Neuron (in vitro differentiated cells): ENCODE data around the gene MICU1.
"Not testable (repeated sequence)": the region's sequence is repeated elsewhere in the genome, so short reads cannot be mapped to it uniquely, and the experiment has no call there.

Source experiments
- H2AFZ ChIP-seq: one replicate; pipeline ENCODE4 v1.6.1; 2013; ENCODE audit warnings: low read depth, mild to moderate bottlenecking, inconsistent platforms, low read length, moderate library complexity
- H3K27me3 ChIP-seq: one replicate; pipeline ENCODE4 v1.6.1; 2013; ENCODE audit warnings: low read length; ENCODE audit not compliant: insufficient read depth
- H3K36me3 ChIP-seq: one replicate; pipeline ENCODE4 v1.6.1; 2013; ENCODE audit warnings: low read length; ENCODE audit not compliant: insufficient read depth
- H3K4me1 ChIP-seq: one replicate; pipeline ENCODE4 v1.6.1; 2013; ENCODE audit warnings: low read length; ENCODE audit not compliant: insufficient read depth
- H3K4me3 ChIP-seq: 2 replicates; pipeline ENCODE4 v1.5.1; 2013; ENCODE audit warnings: mild to moderate bottlenecking, low read length, moderate library complexity
- H3K9me3 ChIP-seq: one replicate; pipeline ENCODE4 v1.6.1; 2013; ENCODE audit warnings: low read length

Gene MICU1

DNA sequence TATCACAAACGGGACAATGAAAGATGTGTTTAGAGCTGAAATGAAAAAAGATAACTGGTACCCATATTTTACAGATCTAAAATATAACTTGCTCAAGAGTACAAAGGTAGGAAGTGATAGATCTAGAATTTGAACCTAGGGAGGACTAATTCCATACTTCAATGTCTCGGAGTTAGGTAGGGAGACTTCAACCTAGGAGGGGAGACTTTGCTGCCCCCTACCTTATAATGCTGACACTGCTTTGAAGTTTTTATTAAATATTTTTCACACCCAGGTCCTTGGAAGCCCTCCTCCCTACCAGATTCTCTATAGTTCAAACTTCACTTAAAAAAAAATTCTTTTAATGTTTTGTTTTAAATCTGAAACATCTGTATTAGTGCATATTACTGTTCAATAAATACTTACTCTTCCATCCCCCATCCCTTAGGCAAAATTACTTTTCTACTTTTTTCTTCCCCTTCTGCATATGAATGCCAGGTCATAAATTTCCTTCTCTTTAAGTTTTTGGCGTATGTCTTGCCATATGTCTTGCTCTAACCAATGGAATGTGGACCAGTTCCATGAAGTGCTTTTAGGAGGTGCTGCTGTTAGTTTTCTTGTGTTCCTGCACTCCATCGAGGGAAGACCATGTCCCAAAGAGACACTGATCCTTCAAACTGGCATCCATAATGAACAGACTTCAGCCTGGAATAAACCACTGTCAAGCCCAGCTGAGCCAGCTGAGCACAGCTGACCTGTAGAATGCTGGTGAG, 57.8 kb downstream of the MICU1 start:
- peaks cover 2% of the 10 kb centered on the region for H3K9me3 ChIP-seq
- peaks cover 15% of the 10 kb centered on the region for H3K36me3 ChIP-seq
- no peaks in the 10 kb centered on the region for H3K4me1 ChIP-seq
- H3K27me3 ChIP-seq: no peaks in the 10 kb centered on the region
- no peak overlapping the region for H2AFZ ChIP-seq
- no peak overlapping the region for H3K4me3 ChIP-seq

GRCh38 chr10:72567421-72567820, 58.5 kb downstream of the MICU1 start:
- no peaks in the 10 kb centered on the region for H3K4me1 ChIP-seq
- no peaks in the 10 kb centered on the region for H3K27me3 ChIP-seq
- H3K9me3 ChIP-seq: peaks cover 2% of the 10 kb centered on the region
- no peak overlapping the region for H3K4me3 ChIP-seq
- H3K36me3 ChIP-seq: peaks cover 20% of the 10 kb centered on the region
- H2AFZ ChIP-seq: no peak overlapping the region

GRCh38 chr10:72564596-72564995, 61.3 kb downstream of the MICU1 start:
- Histone ChIP-seq H3K4me3 (no peak overlapping the region), H3K4me1 (no peaks in the 10 kb centered on the region), H2AFZ (no peak overlapping the region), H3K36me3 (peaks cover 40% of the 10 kb centered on the region), H3K9me3 (peaks cover 10% of the 10 kb centered on the region), H3K27me3 (no peaks in the 10 kb centered on the region)

- Histone ChIP-seq H3K27me3 (no peaks in the 10 kb centered on the region), H2AFZ (no peak overlapping the region), H3K9me3 (peaks cover 10% of the 10 kb centered on the region), H3K36me3 (peaks cover 40% of the 10 kb centered on the region), H3K4me3 (no peak overlapping the region), H3K4me1 (no peaks in the 10 kb centered on the region)
These were observed 62.4 kb downstream of the MICU1 start for GRCh38 chr10:72563327-72563932.

DNA sequence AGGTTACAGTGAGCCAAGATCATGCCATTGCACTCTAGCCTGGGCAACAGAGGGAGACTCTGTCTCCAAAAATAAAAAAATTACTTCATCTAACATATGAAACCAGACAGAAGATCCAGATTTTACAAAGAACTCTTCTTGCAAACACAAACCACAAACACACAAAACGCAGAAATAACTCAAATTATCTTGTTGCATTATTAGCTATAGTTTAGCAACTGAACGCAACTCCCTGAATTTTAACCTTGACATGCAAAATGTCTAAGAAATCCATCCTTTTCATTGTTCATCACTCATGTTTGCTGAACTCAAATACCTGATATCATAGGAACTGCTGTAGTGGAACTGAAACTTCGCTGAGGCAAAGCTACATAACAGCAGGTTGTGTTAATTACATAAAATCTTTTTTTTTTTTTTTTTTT, 64.1 kb downstream of the MICU1 start:
- no peaks in the 10 kb centered on the region for H3K4me1 ChIP-seq
- no peak overlapping the region for H3K4me3 ChIP-seq
- H2AFZ ChIP-seq: no peak overlapping the region
- no peaks in the 10 kb centered on the region for H3K27me3 ChIP-seq
- H3K36me3 ChIP-seq: peaks cover 46% of the 10 kb centered on the region
- H3K9me3 ChIP-seq: peaks cover 10% of the 10 kb centered on the region

GRCh38 chr10:72557362-72557761, 68.5 kb downstream of the MICU1 start:
- H3K4me1 ChIP-seq: no peaks in the 10 kb centered on the region
- peaks cover 8% of the 10 kb centered on the region for H3K9me3 ChIP-seq
- no peak overlapping the region for H2AFZ ChIP-seq
- no peak overlapping the region for H3K4me3 ChIP-seq
- H3K27me3 ChIP-seq: no peaks in the 10 kb centered on the region
- peaks cover 26% of the 10 kb centered on the region for H3K36me3 ChIP-seq

DNA sequence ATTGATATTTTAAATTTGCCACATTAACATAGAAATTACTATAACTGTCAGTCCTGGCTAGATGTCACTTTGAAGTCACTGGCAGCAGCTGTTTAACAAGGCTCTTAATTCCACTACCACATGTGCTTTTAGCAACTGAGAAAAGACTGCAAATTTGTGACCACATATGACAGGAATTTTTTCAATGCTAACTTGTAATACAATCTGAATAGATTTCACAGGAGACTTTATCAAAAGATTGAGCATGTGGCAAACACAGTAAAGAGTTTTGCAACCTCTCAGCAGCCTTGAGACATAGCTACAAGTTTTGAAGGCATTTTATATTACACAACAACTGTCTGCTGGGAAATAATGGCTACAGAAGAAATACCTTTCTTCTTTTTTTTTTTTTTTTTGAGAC, 73.0 kb downstream of the MICU1 start:
- no peaks in the 10 kb centered on the region for H3K9me3 ChIP-seq
- H2AFZ ChIP-seq: no peak overlapping the region
- H3K27me3 ChIP-seq: no peaks in the 10 kb centered on the region
- no peak overlapping the region for H3K4me3 ChIP-seq
- H3K4me1 ChIP-seq: no peaks in the 10 kb centered on the region
- peaks cover 25% of the 10 kb centered on the region for H3K36me3 ChIP-seq

GRCh38 chr10:72550239-72550638, 75.6 kb downstream of the MICU1 start:
- Histone ChIP-seq H3K9me3 (no peaks in the 10 kb centered on the region), H3K4me3 (no peak overlapping the region), H3K27me3 (no peaks in the 10 kb centered on the region), H2AFZ (no peak overlapping the region), H3K4me1 (no peaks in the 10 kb centered on the region), H3K36me3 (peaks cover 27% of the 10 kb centered on the region)

DNA sequence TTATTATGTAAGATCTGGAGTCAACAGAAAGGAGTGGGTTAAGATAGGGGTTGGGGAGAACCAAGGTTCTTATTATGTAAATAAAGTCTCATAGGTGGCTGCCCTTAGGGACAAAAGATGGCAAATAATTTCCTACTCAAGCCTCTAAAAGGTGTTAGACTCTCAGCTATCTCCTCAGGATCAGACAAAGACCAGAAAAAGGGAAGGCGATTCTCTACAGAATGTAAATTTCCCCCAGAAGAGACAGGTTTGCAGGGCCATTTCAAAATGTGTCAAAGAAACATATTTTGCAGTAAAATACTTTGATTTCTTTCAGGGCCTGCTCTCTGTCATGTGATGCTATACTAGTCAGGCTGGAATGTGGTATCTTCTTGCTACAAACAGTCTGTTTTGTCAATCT, 80.3 kb downstream of the MICU1 start:
- peaks cover 25% of the 10 kb centered on the region for H3K36me3 ChIP-seq
- H3K9me3 ChIP-seq: peaks cover 11% of the 10 kb centered on the region
- no peak overlapping the region for H3K4me3 ChIP-seq
- no peak overlapping the region for H2AFZ ChIP-seq
- no peaks in the 10 kb centered on the region for H3K4me1 ChIP-seq
- H3K27me3 ChIP-seq: no peaks in the 10 kb centered on the region

- H3K9me3 ChIP-seq: peaks cover 11% of the 10 kb centered on the region
- H2AFZ ChIP-seq, H3K4me3 ChIP-seq, H3K27me3 ChIP-seq, H3K4me1 ChIP-seq: not testable (repeated sequence)
- peaks cover 13% of the 10 kb centered on the region for H3K36me3 ChIP-seq
These were observed 82.0 kb downstream of the MICU1 start for GRCh38 chr10:72543855-72544254.

DNA sequence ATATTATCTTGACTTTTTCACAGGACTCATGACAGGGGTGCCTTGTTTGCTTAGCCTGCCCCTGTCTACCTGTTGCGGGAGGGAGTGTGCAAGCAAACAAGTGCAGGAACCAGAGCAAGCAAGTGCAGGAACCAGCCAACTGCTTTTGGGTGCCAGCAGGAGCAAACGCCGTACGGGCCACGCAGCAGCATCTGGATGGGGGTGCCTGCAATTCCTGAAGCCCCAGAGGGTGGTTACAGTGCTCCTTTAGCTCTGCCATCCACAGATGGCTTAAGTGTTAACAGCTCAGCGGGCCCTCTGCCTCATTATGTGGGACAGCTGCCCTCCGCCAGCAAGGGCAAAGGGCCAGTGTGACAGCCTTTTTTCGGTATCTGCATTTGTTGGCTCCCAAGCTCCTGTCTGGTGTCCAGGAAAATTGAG, 83.5 kb downstream of the MICU1 start:
- Histone ChIP-seq H2AFZ (no peak overlapping the region), H3K4me1 (no peaks in the 10 kb centered on the region), H3K27me3 (no peaks in the 10 kb centered on the region), H3K36me3 (peaks cover 9% of the 10 kb centered on the region), H3K4me3 (no peak overlapping the region), H3K9me3 (peaks cover 11% of the 10 kb centered on the region)

DNA sequence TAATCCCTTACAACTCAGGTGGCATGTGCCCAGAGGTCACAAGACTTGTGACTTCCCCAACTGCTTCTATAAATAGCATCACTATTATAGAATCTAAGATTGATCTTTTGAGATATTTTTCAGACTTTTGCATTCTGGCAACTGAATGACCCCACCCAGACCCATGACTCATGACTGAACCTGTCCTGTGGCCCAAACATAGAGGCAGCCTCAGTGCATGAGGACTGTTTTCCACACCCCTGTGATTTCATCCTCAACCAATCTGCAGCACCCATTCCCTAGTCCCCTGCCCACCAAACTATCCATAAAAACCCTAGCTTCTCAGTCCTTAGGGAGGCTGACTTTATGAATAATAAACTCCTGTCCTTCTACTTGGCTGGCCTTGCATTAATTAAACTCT, 84.5 kb downstream of the MICU1 start:
- H3K9me3 ChIP-seq: peaks cover 11% of the 10 kb centered on the region

DNA sequence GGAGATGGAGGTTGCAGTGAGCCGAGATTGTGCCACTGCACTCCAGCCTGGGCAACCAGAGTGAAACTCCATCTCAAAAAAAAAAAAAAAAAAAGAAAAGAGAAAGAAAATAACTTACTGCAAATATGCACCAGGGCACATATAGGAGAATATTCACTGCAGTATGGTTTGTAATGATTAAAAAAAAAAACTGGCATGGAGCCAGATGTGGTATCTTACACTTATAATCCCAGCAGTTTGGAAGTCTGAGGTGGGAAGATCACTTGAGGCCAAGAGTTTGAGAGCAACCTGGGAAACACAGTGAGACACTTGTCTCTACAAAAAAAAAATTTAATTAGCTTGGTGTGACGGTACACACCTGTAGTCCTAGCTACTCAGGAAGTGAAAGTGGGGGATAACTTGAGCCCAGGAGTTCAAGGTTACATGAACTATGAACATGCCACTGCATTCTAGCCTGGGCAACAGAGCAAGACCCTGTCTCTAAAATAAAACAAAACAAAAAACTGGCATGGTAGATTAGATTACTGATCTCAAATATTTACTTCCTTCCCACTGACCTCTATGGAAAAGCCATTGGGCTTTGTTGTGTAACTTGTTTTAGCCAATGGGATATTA, 85.6 kb downstream of the MICU1 start:
- peaks cover 11% of the 10 kb centered on the region for H3K9me3 ChIP-seq
- H3K4me3 ChIP-seq: no peak overlapping the region
- no peaks in the 10 kb centered on the region for H3K27me3 ChIP-seq
- H2AFZ ChIP-seq: no peak overlapping the region
- no peaks in the 10 kb centered on the region for H3K4me1 ChIP-seq
- peaks cover 4% of the 10 kb centered on the region for H3K36me3 ChIP-seq

More for the DNA sequence above, 84.5 kb downstream of the MICU1 start:
- Histone ChIP-seq H3K4me3 (no peak overlapping the region), H3K27me3 (no peaks in the 10 kb centered on the region), H3K36me3 (peaks cover 7% of the 10 kb centered on the region), H2AFZ (no peak overlapping the region), H3K4me1 (no peaks in the 10 kb centered on the region)
